IMR-90 (cell line): ENCODE results near the gene TRIO. TPM values are rescaled to one million over a fixed set of nuclear protein-coding genes. Genes with fewer than 3 reads are reported as not detected.

Source experiments
- ATAC-seq: fragments of 200-7000 bp; cut with Tn5 transposase; 2 replicates; pipeline ENCODE4 v1.9.1; 2020; ENCODE audit warnings: low read depth, mild to moderate bottlenecking, moderate library complexity
- BruUV-seq: library from RNA; stranded (reverse); fragments of 400-500 nt; replicated peaks from 2 replicates; lab custom pipeline; 2021; lab: Mats Ljungman, UMichigan
- CTCF ChIA-PET: fragments of 300-600 bp; formaldehyde crosslinking; extraction: SDS; loops from one replicate; lab custom pipeline; 2021; ENCODE audit warnings: antibody characterized with exemption; lab: Yijun Ruan, JAX
- POLR2A ChIA-PET: fragments of 300-600 bp; sonication (Branson Sonifier 250); formaldehyde crosslinking; loops from one replicate; lab custom pipeline; 2022; ENCODE audit warnings: antibody characterized with exemption; ENCODE audit not compliant: unreplicated experiment; lab: Charles Lee
- DNase-seq: peaks from one replicate; pipeline ENCODE4 v3.0.0; 2013
- H2AFZ ChIP-seq: replicated peaks from 2 replicates; pipeline ENCODE3; 2013; ENCODE audit warnings: low read length, mild to moderate bottlenecking; ENCODE audit not compliant: poor library complexity
- H2AK5ac ChIP-seq: 2 replicates; pipeline ENCODE4 v1.6.1; 2013; ENCODE audit warnings: low read depth, low read length, inconsistent platforms
- H2AK9ac ChIP-seq: replicated peaks from 2 replicates; pipeline ENCODE3; 2013; ENCODE audit warnings: mild to moderate bottlenecking, low read depth, low read length, moderate library complexity; ENCODE audit not compliant: poor library complexity
- H2BK120ac ChIP-seq: 2 replicates; pipeline ENCODE4 v1.6.1; 2013; ENCODE audit warnings: low read depth, low read length, inconsistent platforms
- H2BK15ac ChIP-seq: 3 replicates; pipeline ENCODE4 v1.6.1; 2013; ENCODE audit warnings: low read depth, low read length, inconsistent platforms
- H2BK20ac ChIP-seq: 2 replicates; pipeline ENCODE4 v1.6.1; 2013; ENCODE audit warnings: low read depth, mild to moderate bottlenecking, inconsistent platforms, low read length, moderate library complexity
- H2BK5ac ChIP-seq: 2 replicates; pipeline ENCODE4 v1.6.1; 2013; ENCODE audit warnings: mild to moderate bottlenecking, low read depth, low read length, inconsistent platforms; ENCODE audit not compliant: poor library complexity, severe bottlenecking
- H3K14ac ChIP-seq: replicated peaks from 2 replicates; pipeline ENCODE4 v1.6.1; 2013; ENCODE audit warnings: low read depth, low read length, inconsistent platforms
- H3K18ac ChIP-seq: 2 replicates; pipeline ENCODE4 v1.6.1; 2013; ENCODE audit warnings: low read depth, low read length, control low read depth
- H3K23ac ChIP-seq: 2 replicates; pipeline ENCODE4 v1.6.1; 2013; ENCODE audit warnings: low read depth, low read length, inconsistent platforms
- H3K27ac ChIP-seq: 2 replicates; pipeline ENCODE4 v1.5.1; 2013; ENCODE audit warnings: mild to moderate bottlenecking, control low read depth, low read length; ENCODE audit not compliant: insufficient read depth
- H3K27me3 ChIP-seq: 2 replicates; pipeline ENCODE4 v1.6.1; 2013; ENCODE audit warnings: low read length; ENCODE audit not compliant: control insufficient read depth, insufficient read depth
- H3K36me3 ChIP-seq: 2 replicates; pipeline ENCODE4 v1.6.1; 2013; ENCODE audit warnings: low read length, mixed read lengths; ENCODE audit not compliant: control insufficient read depth, insufficient read depth
- H3K4ac ChIP-seq: 2 replicates; pipeline ENCODE4 v1.6.1; 2013; ENCODE audit warnings: low read depth, low read length, inconsistent platforms
- H3K4me1 ChIP-seq: 2 replicates; pipeline ENCODE4 v1.6.1; 2013; ENCODE audit warnings: low read length, mixed read lengths; ENCODE audit not compliant: control insufficient read depth, insufficient read depth
- H3K4me2 ChIP-seq: 2 replicates; pipeline ENCODE4 v1.6.1; 2013; ENCODE audit warnings: low read depth, mild to moderate bottlenecking, control low read depth, low read length, moderate library complexity
- H3K4me3 ChIP-seq: 2 replicates; pipeline ENCODE4 v1.5.1; 2013; ENCODE audit warnings: low read depth, mild to moderate bottlenecking, control low read depth, low read length, moderate library complexity; ENCODE audit not compliant: insufficient read depth
- H3K56ac ChIP-seq: 2 replicates; pipeline ENCODE4 v1.6.1; 2013; ENCODE audit warnings: low read length, inconsistent platforms; ENCODE audit not compliant: insufficient read depth; ENCODE audit errors: extremely low read depth
- H3K79me1 ChIP-seq, 2 experiments: 2 replicates each; pipeline ENCODE4 v1.6.1; 2013; ENCODE audit warnings: low read length in 2 of 2, inconsistent platforms in 1 of 2, low read depth in 1 of 2
- H3K9ac ChIP-seq: 2 replicates; pipeline ENCODE4 v1.6.1; 2013; ENCODE audit warnings: low read depth, low read length, control low read depth
- H3K9me1 ChIP-seq: 2 replicates; pipeline ENCODE4 v1.6.1; 2013; ENCODE audit warnings: low read length, inconsistent platforms; ENCODE audit not compliant: insufficient read depth
- H3K9me3 ChIP-seq: 2 replicates; pipeline ENCODE4 v1.6.1; 2013; ENCODE audit warnings: low read length; ENCODE audit not compliant: control insufficient read depth, insufficient read depth
- H4K20me1 ChIP-seq: 2 replicates; pipeline ENCODE4 v1.6.1; 2013; ENCODE audit warnings: low read length, inconsistent platforms; ENCODE audit not compliant: insufficient read depth
- H4K5ac ChIP-seq: 2 replicates; pipeline ENCODE4 v1.6.1; 2013; ENCODE audit warnings: mild to moderate bottlenecking, low read depth, low read length, control low read depth
- H4K8ac ChIP-seq, 2 experiments: 2 replicates each; pipeline ENCODE4 v1.6.1; 2013; ENCODE audit warnings: low read depth in 2 of 2, low read length in 2 of 2, control low read depth in 1 of 2, inconsistent platforms in 1 of 2
- H4K91ac ChIP-seq: 2 replicates; pipeline ENCODE4 v1.6.1; 2013; ENCODE audit warnings: low read depth, low read length, inconsistent platforms; ENCODE audit not compliant: insufficient read depth
- BHLHE40 ChIP-seq: fragments of 150-350 bp; IDR thresholded peaks from 2 replicates; pipeline ENCODE4 v1.6.1; 2016; ENCODE audit warnings: mild to moderate bottlenecking, low read depth, low read length
- CEBPB ChIP-seq: IDR thresholded peaks from 2 replicates; pipeline ENCODE4 v1.6.1; 2012; ENCODE audit warnings: low read depth, low read length, improper control_type of control experiment
- CHD1 ChIP-seq: IDR thresholded peaks from 2 replicates; pipeline ENCODE4 v1.6.1; 2012; ENCODE audit warnings: low read depth, low read length, improper control_type of control experiment
- CTCF ChIP-seq: conservative IDR thresholded peaks from 2 replicates; pipeline ENCODE4 v1.5.1; 2012; ENCODE audit warnings: mild to moderate bottlenecking, low read depth, low read length, improper control_type of control experiment
- ELK1 ChIP-seq: fragments of 150-350 bp; IDR thresholded peaks from 2 replicates; pipeline ENCODE4 v1.6.1; 2016; ENCODE audit warnings: low read depth, mild to moderate bottlenecking, low read length, moderate library complexity, borderline replicate concordance
- FOS ChIP-seq: fragments of 150-350 bp; IDR thresholded peaks from 2 replicates; pipeline ENCODE4 v1.6.1; 2016; ENCODE audit warnings: low read depth, low read length
- MAFK ChIP-seq: IDR thresholded peaks from 2 replicates; pipeline ENCODE4 v1.6.1; 2012; ENCODE audit warnings: low read depth, low read length, improper control_type of control experiment
- MAZ ChIP-seq: IDR thresholded peaks from 2 replicates; pipeline ENCODE4 v1.6.1; 2012; ENCODE audit warnings: low read depth, mild to moderate bottlenecking, low read length, improper control_type of control experiment, moderate library complexity, borderline replicate concordance
- MXI1 ChIP-seq: IDR thresholded peaks from 2 replicates; pipeline ENCODE4 v1.6.1; 2012; ENCODE audit warnings: low read depth, mild to moderate bottlenecking, low read length, moderate library complexity, borderline replicate concordance
- NFE2L2 ChIP-seq: fragments of 150-350 bp; IDR thresholded peaks from 2 replicates; pipeline ENCODE4 v1.6.1; 2016; ENCODE audit warnings: low read depth, mild to moderate bottlenecking, low read length
- POLR2A ChIP-seq: IDR thresholded peaks from 2 replicates; pipeline ENCODE4 v1.6.1; 2012; ENCODE audit warnings: mild to moderate bottlenecking, low read depth, low read length
- RAD21 ChIP-seq: IDR thresholded peaks from 2 replicates; pipeline ENCODE4 v1.6.1; 2012; ENCODE audit warnings: low read length, improper control_type of control experiment
- RCOR1 ChIP-seq: IDR thresholded peaks from 2 replicates; pipeline ENCODE4 v1.6.1; 2012; ENCODE audit warnings: mild to moderate bottlenecking, low read length, improper control_type of control experiment; ENCODE audit not compliant: insufficient replicate concordance
- RFX5 ChIP-seq: IDR thresholded peaks from 2 replicates; pipeline ENCODE4 v1.8.0; 2012; ENCODE audit warnings: low read depth, mild to moderate bottlenecking, low read length, moderate library complexity
- SMC3 ChIP-seq: fragments of 150-350 bp; IDR thresholded peaks from 2 replicates; pipeline ENCODE4 v1.6.1; 2016; ENCODE audit warnings: low read depth, mild to moderate bottlenecking, antibody characterized with exemption, low read length, moderate library complexity
- WGBS, 2 experiments: methylation state at CpG; one replicate each; pipeline versions ENCODE4 v1.1.5 to v1.1.7; 2013; ENCODE audit warnings: missing lambda C conversion rate in 2 of 2; ENCODE audit not compliant: insufficient read length in 1 of 2; ENCODE audit errors: extremely low coverage in 2 of 2; 5-methylcytosine and 5-hydroxymethylcytosine counted together
- dilution Hi-C: fragments of 300-500 bp; cut with HindIII; formaldehyde crosslinking; loops from one replicate; pipeline ENCODE4 v1.14.3; 2018; ENCODE audit warnings: low sequenced_read_pairs; ENCODE audit not compliant: unreplicated experiment
- in situ Hi-C: fragments of 300-500 bp; cut with MboI; formaldehyde crosslinking; loops from 3 replicates; pipeline ENCODE4 v1.14.3; 2019; ENCODE audit warnings: low sequenced_read_pairs, inconsistent platforms, mixed read lengths
- intact Hi-C: fragments of 100-400 bp; cut with micrococcal nuclease; formaldehyde crosslinking; loops from 2 replicates; pipeline ENCODE4 v1.10.0; 2022
- polyA plus RNA-seq, 3 experiments: library from polyadenylated mRNA; depleted of rRNA; stranded (reverse); fragments of >200 nt; gene quantifications; 2 replicates each; pipeline ENCODE4 v1.2.3, GENCODE V29; 2012; ENCODE audit warnings: low replicate concordance in 1 of 3
- total RNA-seq: library from RNA; depleted of rRNA; stranded (reverse); fragments of >200 nt; gene quantifications from 2 replicates; pipeline ENCODE4 v1.2.3, GENCODE V29; 2012

TRIO gene
- total and polyA plus RNA-seq, 2 of the 4 experiments (the other 2 are of a cell fraction) = 206 to 522 TPM

GRCh38 chr5:14097998-14098471 is 45.1 kb upstream of the TRIO start (continued):
- TF ChIP-seq MAZ = no peak

GRCh38 chr5:14100281-14100680 is 42.9 kb upstream of the TRIO start:
- Histone ChIP-seq H3K14ac (no peak overlapping the region), H4K20me1 (no peaks in the 10 kb centered on the region), H4K8ac (peak overlapping the region; percentile 49 to 64; a peak in 2 of 4 replicates), H4K91ac (peak overlapping the region; percentile 56; the same call in 1 of the 2 replicates), H3K9me3 (peaks cover 7% of the 10 kb centered on the region; the same call in 1 of the 2 replicates), H2BK120ac (peak overlapping the region; percentile 98), H2AFZ (no peak overlapping the region), H3K79me1 (peaks cover 5 to 14% of the 10 kb centered on the region in 2 experiments; a peak in 3 of 4 replicates), H2AK9ac (no peak overlapping the region), H2BK15ac (no peak overlapping the region; the same call in 2 of the 3 replicates), H3K18ac (peak overlapping the region; percentile 94; the same call in 1 of the 2 replicates), H4K5ac (peak overlapping the region; percentile 64; the same call in 1 of the 2 replicates), H3K4ac (peak overlapping the region; percentile 96), H2BK5ac (peak overlapping the region; percentile 100), H3K27ac (no peak overlapping the region), H3K27me3 (no peaks in the 10 kb centered on the region), H3K23ac (no peak overlapping the region; the same call in 1 of the 2 replicates), H3K9ac (no peak overlapping the region), H3K56ac (no peak overlapping the region), H3K9me1 (peaks cover 10% of the 10 kb centered on the region), H2BK20ac (peak overlapping the region; percentile 85; the same call in 1 of the 2 replicates), H3K36me3 (no peaks in the 10 kb centered on the region), H3K4me1 (peaks cover 7% of the 10 kb centered on the region; the same call in 1 of the 2 replicates), H3K4me2 (no peak overlapping the region), H3K4me3 (no peak overlapping the region), H2AK5ac (peak overlapping the region; percentile 61; the same call in 1 of the 2 replicates)
- DNase-seq (no peak), ATAC-seq (no peak)
- WGBS, 2 experiments = 100% methylated on average over 3 of the region's 10 CpGs; no CpG with 5 or more reads in 1 of the 2 experiments
- dilution Hi-C loops (no loop called here), in situ Hi-C loops (loop anchor here (25.0 kb wide), 1 partner anchor 562 kb away; the partner anchor contains the start of gene OTULIN), intact Hi-C loops (no loop called here)
- BruUV-seq = no TSS peak
- ChIA-PET CTCF (no interaction called here), POLR2A (no interaction called here)
- TF ChIP-seq RAD21 (no peak), NFE2L2 (no peak), FOS (no peak), SMC3 (no peak), CEBPB (no peak), CTCF (no peak), MXI1 (no peak), RCOR1 (no peak), RFX5 (no peak), BHLHE40 (no peak), MAZ (no peak), ELK1 (no peak), MAFK (no peak), CHD1 (no peak), POLR2A (no peak)
